ENCODE data around the gene LRP11.
"Not testable (repeated sequence)": the region's sequence is repeated elsewhere in the genome, so short reads cannot be mapped to it uniquely, and the experiment has no call there.

Gene LRP11

DNA sequence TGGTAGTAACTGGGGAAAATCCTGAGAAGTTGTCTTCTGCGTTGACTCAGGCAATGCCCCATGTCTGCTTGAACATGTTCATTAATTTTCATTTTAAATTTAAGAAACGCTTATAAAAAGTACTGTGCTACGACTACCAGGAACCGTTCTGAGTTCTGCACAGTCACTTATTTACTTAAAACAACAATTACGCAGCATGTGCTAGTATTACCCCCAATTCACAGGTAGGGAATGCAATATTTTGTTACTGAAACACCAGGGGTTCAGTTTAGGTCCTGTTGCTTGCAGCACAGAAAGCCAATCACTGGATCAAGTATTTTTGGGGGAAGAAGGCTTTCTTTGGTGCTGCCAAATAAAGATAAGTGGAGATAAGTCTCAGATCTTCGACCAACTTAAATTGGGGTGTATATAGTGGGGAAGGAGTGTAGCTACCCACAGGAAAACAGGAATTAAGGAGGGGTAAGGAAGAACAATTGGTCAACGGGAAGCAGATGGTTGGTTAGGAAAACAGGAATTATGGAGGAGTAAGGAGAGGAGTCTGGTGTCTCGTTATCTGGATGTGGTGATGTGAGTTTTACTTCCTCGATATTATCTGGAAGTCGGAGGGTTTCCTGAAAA is 5.2 kb upstream of the LRP11 start:
- no peak for DNase-seq (ENCODE audit: low read depth)

- DNase-seq (ENCODE audit: low read depth): no peak
These were observed 3.9 kb upstream of the LRP11 start for GRCh38 chr6:149867876-149868640.

GRCh38 chr6:149864578-149865535 is 698 bp upstream of the LRP11 start:
- no peak for DNase-seq (ENCODE audit: low read depth)

GRCh38 chr6:149862922-149863697 is 1.0 kb downstream of the LRP11 start:
- DNase-seq (ENCODE audit: low read depth): no peak

DNA sequence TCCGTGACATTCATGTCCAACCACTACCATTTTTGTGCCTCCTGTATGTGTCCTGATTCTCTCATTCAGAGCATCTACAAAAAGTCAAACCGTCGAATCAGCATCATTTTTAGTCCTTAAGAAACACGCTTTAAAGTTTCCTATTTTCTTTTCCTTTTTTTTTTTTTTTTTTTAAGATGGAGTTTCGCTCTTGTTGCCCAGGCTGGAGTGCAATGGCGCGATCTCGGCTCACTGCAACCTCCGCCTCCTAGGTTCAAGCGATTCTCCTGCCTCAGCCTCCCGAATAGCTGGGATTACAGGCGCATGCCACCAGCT is 1.8 kb downstream of the LRP11 start:
- DNase-seq (ENCODE audit: low read depth): not testable (repeated sequence)

DNA sequence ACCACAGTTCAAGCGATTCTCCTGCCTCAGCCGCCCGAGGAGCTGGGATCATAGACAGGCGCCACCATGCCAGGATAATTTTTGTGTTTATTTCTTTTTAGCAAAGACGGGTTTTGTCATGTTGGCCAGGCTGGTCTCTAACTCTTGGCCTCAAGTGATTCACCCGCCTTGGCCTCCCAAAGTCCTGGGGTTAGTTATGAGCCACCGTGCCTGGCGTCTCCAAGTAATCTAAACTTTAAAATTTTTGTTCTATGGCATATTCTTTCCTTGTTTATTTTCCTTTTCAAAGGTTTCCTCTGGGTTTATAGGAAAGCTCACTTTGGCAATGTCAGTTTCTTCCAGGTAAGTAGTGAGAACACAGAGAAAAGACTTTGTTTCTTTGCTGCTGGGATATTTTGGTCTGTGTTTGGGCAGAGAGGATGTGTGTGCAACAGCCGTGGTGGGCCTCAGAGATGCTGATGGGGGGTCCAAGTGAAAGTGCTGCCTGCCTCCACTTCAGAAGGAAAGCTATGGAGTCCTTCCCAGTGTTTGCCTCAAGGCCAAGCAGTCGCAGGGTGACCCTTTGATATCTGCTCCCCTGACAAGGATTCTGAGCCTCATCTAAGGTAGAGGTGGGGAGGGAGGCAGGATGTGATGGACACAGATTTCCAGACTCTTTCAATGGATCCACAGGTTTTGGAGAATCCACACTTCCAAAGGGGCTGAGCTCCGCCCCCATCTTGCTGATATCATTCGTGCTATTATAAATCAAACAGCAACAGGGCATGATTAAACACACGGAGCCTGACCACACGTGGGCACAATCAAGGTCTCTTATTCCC is 2.3 kb downstream of the LRP11 start:
- no peak for DNase-seq (ENCODE audit: low read depth)

- no peak for DNase-seq (ENCODE audit: low read depth)
These were observed 3.1 kb downstream of the LRP11 start for GRCh38 chr6:149860834-149861602.

DNA sequence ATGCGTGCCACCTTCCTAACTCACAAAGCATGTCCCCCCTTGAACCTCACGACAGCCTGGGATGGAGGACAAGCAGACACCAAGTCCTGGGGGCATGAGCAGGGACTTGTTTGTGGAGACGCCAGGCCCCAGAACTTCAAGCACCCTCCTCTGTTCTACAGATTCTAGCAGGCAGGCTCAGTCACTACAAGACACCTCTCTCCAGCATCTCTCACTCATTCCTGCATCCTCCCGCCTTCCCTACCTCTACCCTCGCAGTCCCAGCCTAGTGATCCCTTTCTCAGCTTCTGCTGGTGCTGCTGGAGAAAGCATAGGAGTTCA is 3.7 kb downstream of the LRP11 start:
- no peak for DNase-seq (ENCODE audit: low read depth)

DNA sequence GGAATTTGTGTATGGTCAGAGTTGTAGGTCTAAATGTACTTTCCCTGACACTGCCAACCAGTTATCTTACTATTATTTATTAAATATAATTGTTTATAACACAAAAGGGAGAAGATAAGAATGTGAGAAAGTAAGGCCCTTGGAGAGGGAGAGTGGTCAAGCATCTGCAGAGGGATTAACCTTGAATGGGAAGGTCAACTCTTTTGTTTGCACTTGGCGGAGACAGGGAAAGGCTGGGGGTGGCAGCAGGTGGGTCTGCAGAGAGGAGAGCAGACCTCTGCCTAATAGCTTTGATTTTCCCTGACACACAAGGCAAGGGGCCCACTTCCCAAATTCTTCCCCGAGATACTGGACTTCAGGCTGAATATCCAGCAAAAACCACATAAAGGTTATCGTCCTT is 4.2 kb downstream of the LRP11 start:
- DNase-seq (ENCODE audit: low read depth): no peak

GRCh38 chr6:149859368-149859767 is 4.8 kb downstream of the LRP11 start:
- no peak for DNase-seq (ENCODE audit: low read depth)

DNA sequence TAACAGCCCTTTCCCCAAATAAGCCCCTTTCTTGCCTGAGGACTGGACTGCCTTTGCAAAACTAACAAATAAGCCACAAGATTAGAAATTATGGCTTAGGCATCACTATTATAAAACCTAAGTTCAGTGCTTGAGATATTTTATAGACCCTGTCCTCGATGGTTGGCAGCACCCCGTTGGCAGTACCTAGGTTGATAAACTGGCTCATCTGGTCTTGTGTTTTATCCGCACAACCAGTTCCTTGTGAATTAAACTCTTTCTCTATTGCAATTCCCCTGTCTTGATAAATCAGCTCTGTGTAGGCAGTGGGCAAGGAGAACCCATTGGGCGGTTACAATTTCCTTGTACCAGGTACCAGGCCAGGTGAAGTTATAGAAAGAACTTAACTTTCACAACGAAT is 6.6 kb downstream of the LRP11 start:
- DNase-seq (ENCODE audit: low read depth): no peak

- DNase-seq (ENCODE audit: low read depth): no peak
These were observed 7.7 kb downstream of the LRP11 start for GRCh38 chr6:149856256-149856994.

DNA sequence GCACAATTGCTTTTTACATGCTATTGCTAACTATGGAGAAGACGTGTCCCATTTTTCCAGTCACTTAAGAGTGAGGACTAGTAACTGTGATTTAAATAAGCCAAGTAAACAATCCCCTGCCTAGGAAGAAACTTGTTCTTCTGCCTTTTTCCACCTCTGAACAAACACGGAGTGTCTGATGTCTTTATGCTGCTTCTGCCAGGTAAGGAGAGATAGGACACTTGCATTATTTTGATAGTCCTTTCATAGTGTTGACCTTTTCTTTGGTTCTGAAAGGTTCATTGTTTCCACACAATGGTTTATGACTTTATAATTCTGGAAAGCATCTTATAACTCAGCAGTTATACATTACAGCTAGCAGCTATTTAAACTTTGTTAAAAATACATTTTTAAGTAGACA is 8.4 kb downstream of the LRP11 start:
- DNase-seq (ENCODE audit: low read depth): no peak

DNA sequence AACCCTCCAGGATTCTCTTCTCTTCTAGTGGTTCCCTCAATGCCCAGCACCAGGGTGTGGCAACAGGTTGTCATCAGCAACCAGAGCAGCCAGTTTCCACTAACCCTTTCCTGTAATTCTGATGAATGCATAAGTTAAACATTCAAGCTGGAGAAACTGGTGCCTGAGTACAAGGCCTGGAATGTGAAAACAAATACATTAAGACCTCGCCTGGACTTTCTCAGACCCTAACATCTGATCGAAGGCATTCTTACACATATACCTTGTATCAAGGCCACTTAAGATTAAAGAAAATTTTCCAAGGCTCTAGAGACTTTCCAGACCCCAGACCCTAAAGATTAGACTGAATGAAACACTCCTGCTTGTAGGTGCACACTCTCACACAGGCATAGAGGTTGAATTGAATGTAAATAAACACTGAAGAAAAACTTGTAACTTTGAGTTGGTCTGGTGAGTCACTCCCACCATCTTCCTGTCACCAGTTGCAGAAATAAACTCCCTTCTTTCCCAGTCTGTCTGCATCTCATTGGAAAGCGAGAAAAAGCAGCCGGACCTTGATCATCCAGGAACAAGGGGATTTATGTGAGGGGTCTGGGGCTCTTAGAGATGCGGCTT is 9.0 kb downstream of the LRP11 start:
- DNase-seq (ENCODE audit: low read depth): no peak

- no peak for DNase-seq (ENCODE audit: low read depth)
These were observed 9.6 kb downstream of the LRP11 start for GRCh38 chr6:149854532-149854931.

DNA sequence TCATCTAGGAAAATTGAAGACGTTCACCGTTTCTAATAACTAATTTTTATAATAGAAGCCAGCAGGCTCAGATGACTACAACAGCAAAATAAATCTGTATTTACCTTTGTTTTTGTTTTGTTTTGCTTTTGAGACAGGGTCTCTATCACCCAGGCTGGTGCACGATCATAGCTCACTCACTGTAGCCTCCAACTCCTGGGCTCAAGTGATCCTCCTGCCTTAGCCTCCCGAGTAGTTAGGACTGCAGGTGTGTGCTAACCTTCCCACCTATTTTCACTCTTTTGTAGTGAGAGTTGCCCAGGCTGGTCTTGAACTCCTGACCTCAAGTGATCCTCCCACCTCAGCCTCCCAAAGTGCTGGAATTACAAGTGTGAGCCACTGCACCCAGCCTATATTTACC is 10.1 kb downstream of the LRP11 start:
- not testable (repeated sequence) for DNase-seq (ENCODE audit: low read depth)

DNA sequence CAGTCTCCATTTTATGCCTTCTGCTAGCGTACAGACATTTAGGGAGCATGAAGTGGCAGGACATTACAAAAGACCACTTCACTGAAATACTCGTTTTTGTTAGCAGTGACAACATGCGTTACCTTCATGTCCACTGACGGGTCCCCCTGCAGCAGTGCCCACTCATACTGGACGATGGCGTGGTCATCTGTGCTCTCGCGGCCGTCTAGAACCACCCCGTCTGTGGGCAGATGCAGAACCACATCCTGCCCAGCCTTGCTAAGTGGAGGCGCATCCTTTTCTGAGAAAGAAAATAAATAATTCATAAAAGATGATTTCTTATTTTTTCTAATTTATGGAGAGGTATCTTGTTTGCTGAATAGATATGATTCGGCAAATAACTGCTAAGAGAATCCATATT is 11.3 kb downstream of the LRP11 start:
- DNase-seq (ENCODE audit: low read depth): no peak

GRCh38 chr6:149852180-149852579 is 12.0 kb downstream of the LRP11 start:
- no peak for DNase-seq (ENCODE audit: low read depth)

DNA sequence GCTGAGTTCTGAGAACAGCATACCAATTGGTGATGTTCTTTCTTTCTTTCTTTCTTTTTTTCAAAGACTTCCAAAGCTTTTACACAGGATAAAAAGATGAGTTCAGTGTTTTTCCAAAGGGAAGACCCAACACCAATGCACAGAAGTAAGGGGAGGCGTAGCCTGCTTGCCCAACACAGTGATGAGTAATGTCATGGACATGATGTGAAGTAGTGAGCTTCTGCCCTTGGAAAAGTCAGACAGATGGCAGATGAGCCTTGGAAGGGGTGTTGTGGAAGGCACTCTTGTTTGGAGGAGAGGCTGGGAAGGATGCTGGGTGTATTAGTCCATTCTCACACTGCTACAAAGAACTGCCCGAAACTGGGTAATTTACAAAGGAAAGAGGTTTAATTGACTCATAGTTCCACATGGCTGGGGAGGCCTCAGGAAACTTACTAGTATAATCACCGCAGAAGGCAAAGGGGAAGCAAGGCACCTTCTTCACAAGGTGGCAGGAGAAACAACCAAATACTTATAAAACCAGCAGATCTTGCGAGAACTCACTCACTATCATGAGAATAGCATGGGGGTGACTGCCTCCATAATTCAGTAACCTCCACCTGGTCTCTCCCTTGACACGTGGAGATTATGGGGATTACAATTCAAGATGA is 12.6 kb downstream of the LRP11 start:
- DNase-seq (ENCODE audit: low read depth): no peak
